HEK293 (cell line): ENCODE results near the gene COPS2.

Experiments used
- CTCF ChIA-PET: fragments of 350-600 bp; formaldehyde crosslinking; extraction: SDS; loops from one replicate; lab custom pipeline; 2021; ENCODE audit warnings: antibody characterized with exemption; lab: Yijun Ruan, JAX
- POLR2A ChIA-PET: fragments of 300-600 bp; formaldehyde crosslinking; extraction: SDS; loops from one replicate; lab custom pipeline; 2020; ENCODE audit warnings: antibody characterized with exemption, inconsistent platforms; lab: Yijun Ruan, JAX
- H3K27ac ChIP-seq: fragments of 200-500 bp; sonication (Bioruptor generic); 2 replicates; pipeline ENCODE4 v1.5.1; 2014; ENCODE audit warnings: low read depth, low read length, control low read depth, inconsistent platforms; ENCODE audit errors: extremely low read depth
- H3K36me3 ChIP-seq, 2 experiments: fragments of 200-500 bp in 1 of 2; sonication (Bioruptor generic) in 1 of 2; 1 replicate in 1 of 2; 2 replicates in 1 of 2; pipeline ENCODE4 v1.5.1; 2014 to 2017; ENCODE audit warnings: inconsistent platforms in 2 of 2, low read length in 2 of 2; ENCODE audit not compliant: control insufficient read depth in 2 of 2, insufficient read depth in 1 of 2
- H3K4me1 ChIP-seq: fragments of 200-500 bp; sonication (Bioruptor generic); 2 replicates; pipeline ENCODE4 v1.5.1; 2014; ENCODE audit warnings: mild to moderate bottlenecking, low read length, inconsistent platforms; ENCODE audit not compliant: control insufficient read depth, insufficient read depth
- H3K4me3 ChIP-seq: 2 replicates; pipeline ENCODE4 v1.5.1; 2011; ENCODE audit warnings: low read depth, mild to moderate bottlenecking, control low read depth, low read length, moderate library complexity
- H3K9me3 ChIP-seq: fragments of 200-500 bp; sonication (Bioruptor generic); 2 replicates; pipeline ENCODE4 v1.5.1; 2014; ENCODE audit warnings: low read depth, low read length, inconsistent platforms; ENCODE audit not compliant: control insufficient read depth, insufficient read depth
- GLIS1 ChIP-seq: fragments of 450-650 bp; formaldehyde crosslinking; IDR thresholded peaks from 2 replicates; pipeline ENCODE4 v1.5.1; 2016; ENCODE audit warnings: missing biosample characterization, missing genetic modification characterization
- IKZF3 ChIP-seq: fragments of 450-650 bp; IDR thresholded peaks from 2 replicates; pipeline ENCODE4 v1.5.0; 2018; ENCODE audit warnings: missing biosample characterization, mild to moderate bottlenecking, missing genetic modification characterization, moderate library complexity
- MYNN ChIP-seq: fragments of 450-650 bp; formaldehyde crosslinking; IDR thresholded peaks from 2 replicates; pipeline ENCODE4 v1.5.1; 2016; ENCODE audit warnings: missing biosample characterization, missing genetic modification characterization, borderline replicate concordance
- RBAK ChIP-seq: fragments of 450-650 bp; formaldehyde crosslinking; IDR thresholded peaks from 2 replicates; pipeline ENCODE4 v1.5.1; 2016; ENCODE audit warnings: missing biosample characterization, missing genetic modification characterization
- SALL2 ChIP-seq: fragments of 450-650 bp; formaldehyde crosslinking; IDR thresholded peaks from 2 replicates; pipeline ENCODE4 v1.5.0; 2017; ENCODE audit warnings: missing biosample characterization, mild to moderate bottlenecking, missing genetic modification characterization, borderline replicate concordance
- SETDB1 ChIP-seq: IDR thresholded peaks from one replicate; pipeline ENCODE4 v1.6.1; 2017; ENCODE audit warnings: mild to moderate bottlenecking, low read length, moderate library complexity, mixed read lengths; ENCODE audit not compliant: insufficient read length
- ZBTB21 ChIP-seq: fragments of 450-650 bp; formaldehyde crosslinking; IDR thresholded peaks from 2 replicates; pipeline ENCODE4 v1.5.1; 2017; ENCODE audit warnings: missing biosample characterization, missing genetic modification characterization
- ZFP41 ChIP-seq: fragments of 450-650 bp; formaldehyde crosslinking; IDR thresholded peaks from 2 replicates; pipeline ENCODE4 v1.5.1; 2016; ENCODE audit warnings: missing biosample characterization, missing genetic modification characterization, borderline replicate concordance
- ZNF140 ChIP-seq: fragments of 450-650 bp; formaldehyde crosslinking; IDR thresholded peaks from 2 replicates; pipeline ENCODE4 v1.5.1; 2016; ENCODE audit warnings: missing biosample characterization, missing genetic modification characterization
- ZNF37A ChIP-seq: fragments of 450-650 bp; IDR thresholded peaks from 2 replicates; pipeline ENCODE4 v1.5.1; 2018; ENCODE audit warnings: missing biosample characterization, missing genetic modification characterization
- ZNF394 ChIP-seq: fragments of 450-650 bp; formaldehyde crosslinking; IDR thresholded peaks from 2 replicates; pipeline ENCODE4 v1.5.1; 2016; ENCODE audit warnings: missing biosample characterization, missing genetic modification characterization, mild to moderate bottlenecking, moderate library complexity, borderline replicate concordance
- ZNF510 ChIP-seq: fragments of 450-650 bp; formaldehyde crosslinking; IDR thresholded peaks from 2 replicates; pipeline ENCODE4 v1.5.1; 2018; ENCODE audit warnings: mild to moderate bottlenecking, missing genetic modification characterization, missing biosample characterization; ENCODE audit not compliant: insufficient replicate concordance
- ZNF621 ChIP-seq: fragments of 450-650 bp; formaldehyde crosslinking; IDR thresholded peaks from 2 replicates; pipeline ENCODE4 v1.5.1; 2017; ENCODE audit warnings: missing biosample characterization, missing genetic modification characterization
- ZNF623 ChIP-seq: fragments of 450-650 bp; formaldehyde crosslinking; IDR thresholded peaks from 2 replicates; pipeline ENCODE4 v1.5.1; 2016; ENCODE audit warnings: missing biosample characterization, missing genetic modification characterization
- ZNF629 ChIP-seq: fragments of 450-650 bp; formaldehyde crosslinking; IDR thresholded peaks from 2 replicates; pipeline ENCODE4 v1.5.1; 2017; ENCODE audit warnings: missing biosample characterization, missing genetic modification characterization
- ZNF707 ChIP-seq: fragments of 450-650 bp; formaldehyde crosslinking; IDR thresholded peaks from 2 replicates; pipeline ENCODE4 v1.5.1; 2016; ENCODE audit warnings: missing biosample characterization, missing genetic modification characterization
- ZNF76 ChIP-seq: fragments of 450-650 bp; formaldehyde crosslinking; IDR thresholded peaks from 2 replicates; pipeline ENCODE4; 2016; ENCODE audit warnings: low read depth, missing biosample characterization, missing genetic modification characterization, borderline replicate concordance
- ZNF776 ChIP-seq: fragments of 450-650 bp; formaldehyde crosslinking; IDR thresholded peaks from 2 replicates; pipeline ENCODE4 v1.5.0; 2017; ENCODE audit warnings: missing biosample characterization, missing genetic modification characterization, borderline replicate concordance
- ZNF843 ChIP-seq: fragments of 450-650 bp; formaldehyde crosslinking; IDR thresholded peaks from 2 replicates; pipeline ENCODE4 v1.5.1; 2016; ENCODE audit warnings: missing biosample characterization, missing genetic modification characterization
- TF ChIP-seq, protein P1 (sequence below): fragments of 450-650 bp; formaldehyde crosslinking; IDR thresholded peaks from 2 replicates; pipeline ENCODE4 v1.5.1; 2016; ENCODE audit warnings: missing biosample characterization, missing genetic modification characterization
- TF ChIP-seq, protein P2 (sequence below): fragments of 450-650 bp; formaldehyde crosslinking; IDR thresholded peaks from 2 replicates; pipeline ENCODE4 v1.5.1; 2016; ENCODE audit warnings: missing biosample characterization, missing genetic modification characterization, borderline replicate concordance
- TF ChIP-seq, protein P3 (sequence below): fragments of 450-650 bp; formaldehyde crosslinking; IDR thresholded peaks from 2 replicates; pipeline ENCODE4 v1.5.1; 2017; ENCODE audit warnings: missing biosample characterization, missing genetic modification characterization
- TF ChIP-seq, protein P4 (sequence below): fragments of 450-650 bp; formaldehyde crosslinking; IDR thresholded peaks from 2 replicates; pipeline ENCODE4 v1.5.1; 2017; ENCODE audit warnings: missing biosample characterization, missing genetic modification characterization

Gene COPS2

DNA sequence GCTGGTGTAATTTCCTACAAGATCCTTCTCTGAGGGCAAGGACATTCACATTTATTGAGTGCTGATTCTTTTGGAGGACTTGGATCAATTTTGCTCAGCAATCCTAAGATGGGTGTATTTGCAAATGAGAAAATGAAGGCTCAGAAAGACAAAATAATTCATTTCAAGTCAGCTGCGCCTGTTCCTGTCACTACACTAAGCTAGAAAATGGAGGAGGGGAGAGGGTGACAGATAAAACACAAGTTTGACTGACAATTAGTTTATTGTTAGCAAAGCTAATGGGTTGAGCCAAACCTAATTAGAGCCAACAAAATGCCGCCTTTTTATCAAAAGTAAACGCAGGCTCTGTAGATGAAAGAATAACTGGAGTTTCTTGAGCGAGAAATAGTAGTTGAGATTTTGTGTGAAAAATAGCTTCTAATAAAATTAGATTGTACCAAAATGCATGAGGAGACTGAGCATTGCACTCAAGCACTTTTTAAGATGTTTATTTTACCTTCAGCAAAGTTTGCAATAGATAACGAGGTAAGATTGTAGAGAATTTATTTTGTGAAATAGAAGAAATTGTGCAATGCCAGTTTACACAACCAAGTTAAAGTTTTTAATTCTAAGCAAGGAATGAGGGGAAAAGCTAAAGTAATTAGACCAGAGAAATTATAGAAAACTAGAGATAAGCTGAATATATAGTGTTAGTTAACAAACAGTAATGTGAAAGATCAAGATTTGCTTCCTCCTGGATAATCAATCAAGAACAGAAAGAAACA, 69.5 kb downstream of the COPS2 start:
- TF ChIP-seq ZNF140 (tag by site-specific recombination) (no peak), GLIS1 (tag by site-specific recombination) (0 out of 2 replicates have a peak, but pooled peaks have one; percentile 32), ZNF623 (tag by site-specific recombination) (no peak), MYNN (tag by site-specific recombination) (no peak), SETDB1 (no peak), ZBTB21 (tag by site-specific recombination) (no peak)
- ChIA-PET CTCF (interaction anchor here (0.6 kb wide), 2 partner anchors 47 to 57 kb away, joined by 3 read pairs; no protein-coding TSS in a partner anchor), POLR2A (no interaction called here)
- Histone ChIP-seq H3K36me3 (no peaks in the 10 kb centered on the region), H3K9me3 (no peaks in the 10 kb centered on the region), H3K27ac (no peak overlapping the region), H3K4me3 (no peak overlapping the region), H3K4me1 (0 out of 2 replicates have a peak, but pooled peaks cover 3% of the 10 kb centered on the region)

DNA sequence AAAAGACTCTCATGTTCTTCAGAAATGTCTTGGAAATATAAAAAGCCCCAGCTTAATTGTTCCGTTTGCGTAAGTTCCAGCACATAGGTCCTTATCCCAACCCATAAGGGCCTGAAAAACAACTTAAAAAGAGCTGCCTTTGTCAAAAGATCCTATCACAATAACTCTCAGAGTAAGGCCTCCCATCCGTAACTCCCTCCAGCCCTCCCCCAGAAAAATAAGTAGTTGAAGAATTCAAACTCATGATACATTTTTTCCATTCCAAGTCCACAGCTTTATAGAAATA, 71.2 kb downstream of the COPS2 start:
- ChIA-PET CTCF (no interaction called here), POLR2A (no interaction called here)
- Histone ChIP-seq H3K27ac (no peak overlapping the region), H3K4me3 (no peak overlapping the region), H3K36me3 (no peaks in the 10 kb centered on the region), H3K4me1 (0 out of 2 replicates have a peak, but pooled peaks cover 3% of the 10 kb centered on the region), H3K9me3 (no peaks in the 10 kb centered on the region)
- TF ChIP-seq, protein P1, sequence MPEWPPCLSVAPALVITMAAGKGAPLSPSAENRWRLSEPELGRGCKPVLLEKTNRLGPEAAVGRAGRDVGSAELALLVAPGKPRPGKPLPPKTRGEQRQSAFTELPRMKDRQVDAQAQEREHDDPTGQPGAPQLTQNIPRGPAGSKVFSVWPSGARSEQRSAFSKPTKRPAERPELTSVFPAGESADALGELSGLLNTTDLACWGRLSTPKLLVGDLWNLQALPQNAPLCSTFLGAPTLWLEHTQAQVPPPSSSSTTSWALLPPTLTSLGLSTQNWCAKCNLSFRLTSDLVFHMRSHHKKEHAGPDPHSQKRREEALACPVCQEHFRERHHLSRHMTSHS (tag by site-specific recombination): no peak
- no peak for TF ChIP-seq ZNF776 (tag by site-specific recombination)
- TF ChIP-seq ZFP41 (tag by site-specific recombination): no peak
- TF ChIP-seq IKZF3 (tag by site-specific recombination): no peak
- no peak for TF ChIP-seq ZNF37A (tag by site-specific recombination)
- no peak for TF ChIP-seq ZNF76 (tag by site-specific recombination)
- TF ChIP-seq, protein P2, sequence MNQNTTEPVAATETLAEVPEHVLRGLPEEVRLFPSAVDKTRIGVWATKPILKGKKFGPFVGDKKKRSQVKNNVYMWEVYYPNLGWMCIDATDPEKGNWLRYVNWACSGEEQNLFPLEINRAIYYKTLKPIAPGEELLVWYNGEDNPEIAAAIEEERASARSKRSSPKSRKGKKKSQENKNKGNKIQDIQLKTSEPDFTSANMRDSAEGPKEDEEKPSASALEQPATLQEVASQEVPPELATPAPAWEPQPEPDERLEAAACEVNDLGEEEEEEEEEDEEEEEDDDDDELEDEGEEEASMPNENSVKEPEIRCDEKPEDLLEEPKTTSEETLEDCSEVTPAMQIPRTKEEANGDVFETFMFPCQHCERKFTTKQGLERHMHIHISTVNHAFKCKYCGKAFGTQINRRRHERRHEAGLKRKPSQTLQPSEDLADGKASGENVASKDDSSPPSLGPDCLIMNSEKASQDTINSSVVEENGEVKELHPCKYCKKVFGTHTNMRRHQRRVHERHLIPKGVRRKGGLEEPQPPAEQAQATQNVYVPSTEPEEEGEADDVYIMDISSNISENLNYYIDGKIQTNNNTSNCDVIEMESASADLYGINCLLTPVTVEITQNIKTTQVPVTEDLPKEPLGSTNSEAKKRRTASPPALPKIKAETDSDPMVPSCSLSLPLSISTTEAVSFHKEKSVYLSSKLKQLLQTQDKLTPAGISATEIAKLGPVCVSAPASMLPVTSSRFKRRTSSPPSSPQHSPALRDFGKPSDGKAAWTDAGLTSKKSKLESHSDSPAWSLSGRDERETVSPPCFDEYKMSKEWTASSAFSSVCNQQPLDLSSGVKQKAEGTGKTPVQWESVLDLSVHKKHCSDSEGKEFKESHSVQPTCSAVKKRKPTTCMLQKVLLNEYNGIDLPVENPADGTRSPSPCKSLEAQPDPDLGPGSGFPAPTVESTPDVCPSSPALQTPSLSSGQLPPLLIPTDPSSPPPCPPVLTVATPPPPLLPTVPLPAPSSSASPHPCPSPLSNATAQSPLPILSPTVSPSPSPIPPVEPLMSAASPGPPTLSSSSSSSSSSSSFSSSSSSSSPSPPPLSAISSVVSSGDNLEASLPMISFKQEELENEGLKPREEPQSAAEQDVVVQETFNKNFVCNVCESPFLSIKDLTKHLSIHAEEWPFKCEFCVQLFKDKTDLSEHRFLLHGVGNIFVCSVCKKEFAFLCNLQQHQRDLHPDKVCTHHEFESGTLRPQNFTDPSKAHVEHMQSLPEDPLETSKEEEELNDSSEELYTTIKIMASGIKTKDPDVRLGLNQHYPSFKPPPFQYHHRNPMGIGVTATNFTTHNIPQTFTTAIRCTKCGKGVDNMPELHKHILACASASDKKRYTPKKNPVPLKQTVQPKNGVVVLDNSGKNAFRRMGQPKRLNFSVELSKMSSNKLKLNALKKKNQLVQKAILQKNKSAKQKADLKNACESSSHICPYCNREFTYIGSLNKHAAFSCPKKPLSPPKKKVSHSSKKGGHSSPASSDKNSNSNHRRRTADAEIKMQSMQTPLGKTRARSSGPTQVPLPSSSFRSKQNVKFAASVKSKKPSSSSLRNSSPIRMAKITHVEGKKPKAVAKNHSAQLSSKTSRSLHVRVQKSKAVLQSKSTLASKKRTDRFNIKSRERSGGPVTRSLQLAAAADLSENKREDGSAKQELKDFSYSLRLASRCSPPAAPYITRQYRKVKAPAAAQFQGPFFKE (tag by site-specific recombination): no peak
- TF ChIP-seq RBAK (tag by site-specific recombination): no peak
- no peak for TF ChIP-seq SALL2 (tag by site-specific recombination)
- TF ChIP-seq, protein P3, sequence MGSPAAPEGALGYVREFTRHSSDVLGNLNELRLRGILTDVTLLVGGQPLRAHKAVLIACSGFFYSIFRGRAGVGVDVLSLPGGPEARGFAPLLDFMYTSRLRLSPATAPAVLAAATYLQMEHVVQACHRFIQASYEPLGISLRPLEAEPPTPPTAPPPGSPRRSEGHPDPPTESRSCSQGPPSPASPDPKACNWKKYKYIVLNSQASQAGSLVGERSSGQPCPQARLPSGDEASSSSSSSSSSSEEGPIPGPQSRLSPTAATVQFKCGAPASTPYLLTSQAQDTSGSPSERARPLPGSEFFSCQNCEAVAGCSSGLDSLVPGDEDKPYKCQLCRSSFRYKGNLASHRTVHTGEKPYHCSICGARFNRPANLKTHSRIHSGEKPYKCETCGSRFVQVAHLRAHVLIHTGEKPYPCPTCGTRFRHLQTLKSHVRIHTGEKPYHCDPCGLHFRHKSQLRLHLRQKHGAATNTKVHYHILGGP: no peak
- no peak for TF ChIP-seq ZNF510 (tag by site-specific recombination)
- no peak for TF ChIP-seq ZNF629
- TF ChIP-seq ZNF843 (tag by site-specific recombination): no peak
- TF ChIP-seq, protein P4, sequence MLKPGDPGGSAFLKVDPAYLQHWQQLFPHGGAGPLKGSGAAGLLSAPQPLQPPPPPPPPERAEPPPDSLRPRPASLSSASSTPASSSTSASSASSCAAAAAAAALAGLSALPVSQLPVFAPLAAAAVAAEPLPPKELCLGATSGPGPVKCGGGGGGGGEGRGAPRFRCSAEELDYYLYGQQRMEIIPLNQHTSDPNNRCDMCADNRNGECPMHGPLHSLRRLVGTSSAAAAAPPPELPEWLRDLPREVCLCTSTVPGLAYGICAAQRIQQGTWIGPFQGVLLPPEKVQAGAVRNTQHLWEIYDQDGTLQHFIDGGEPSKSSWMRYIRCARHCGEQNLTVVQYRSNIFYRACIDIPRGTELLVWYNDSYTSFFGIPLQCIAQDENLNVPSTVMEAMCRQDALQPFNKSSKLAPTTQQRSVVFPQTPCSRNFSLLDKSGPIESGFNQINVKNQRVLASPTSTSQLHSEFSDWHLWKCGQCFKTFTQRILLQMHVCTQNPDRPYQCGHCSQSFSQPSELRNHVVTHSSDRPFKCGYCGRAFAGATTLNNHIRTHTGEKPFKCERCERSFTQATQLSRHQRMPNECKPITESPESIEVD: no peak
- TF ChIP-seq ZNF394: no peak
- no peak for TF ChIP-seq ZNF707 (tag by site-specific recombination)
- no peak for TF ChIP-seq ZNF621
